Renal cortex interstitium (tissue), 11 donors: ENCODE measurements around the gene RPL31. TPM values are rescaled to one million over a fixed set of nuclear protein-coding genes. Genes with fewer than 3 reads are reported as not detected.

ENCODE experiments used
- DNase-seq, 11 donors: peaks; one replicate each; pipeline ENCODE4 v3.0.0-alpha.2; 2013; ENCODE audit warnings: low read depth in 9 of 11, low spot score in 4 of 11; ENCODE audit errors: extremely low read depth in 1 of 11
- polyA plus RNA-seq, 3 donors: library from polyadenylated mRNA; unstranded; fragments of 120-200 nt; gene quantifications; one replicate each; pipeline ENCODE4 v1.2.1, GENCODE V29; 2013; ENCODE audit not compliant: insufficient read length in 3 of 3

RPL31 gene
- polyA plus RNA-seq, 3 donors = 2,489 to 3,007 (median 2,873) TPM

GRCh38 chr2:101004620-101005325 is 2.7 kb downstream of the RPL31 start:
- no peak for DNase-seq

- DNase-seq = no peak
These were observed 4.1 kb downstream of the RPL31 start for GRCh38 chr2:101006065-101006715.

- no peak for DNase-seq
These were observed 5.6 kb downstream of the RPL31 start for GRCh38 chr2:101007415-101008345.

DNA sequence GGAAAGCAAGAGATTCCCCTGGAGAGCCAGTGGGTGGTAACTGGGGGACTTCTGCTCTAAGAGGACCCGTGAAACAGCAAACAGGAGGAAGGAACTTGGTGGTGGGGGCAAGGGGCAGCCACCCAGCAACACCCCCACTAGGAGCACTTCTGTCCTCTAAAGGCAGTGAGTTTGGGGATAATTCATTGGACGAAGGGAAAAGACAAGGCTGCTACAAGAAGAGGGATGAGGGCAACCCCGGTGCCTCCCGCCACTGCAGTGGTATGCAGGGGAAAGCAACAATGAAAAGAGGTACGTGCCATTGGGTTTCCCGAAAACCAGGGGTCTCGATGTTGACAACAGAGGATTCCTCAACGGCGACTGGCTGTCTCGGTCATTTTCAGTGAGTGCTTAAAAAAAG is 9.1 kb downstream of the RPL31 start:
- DNase-seq = no peak

DNA sequence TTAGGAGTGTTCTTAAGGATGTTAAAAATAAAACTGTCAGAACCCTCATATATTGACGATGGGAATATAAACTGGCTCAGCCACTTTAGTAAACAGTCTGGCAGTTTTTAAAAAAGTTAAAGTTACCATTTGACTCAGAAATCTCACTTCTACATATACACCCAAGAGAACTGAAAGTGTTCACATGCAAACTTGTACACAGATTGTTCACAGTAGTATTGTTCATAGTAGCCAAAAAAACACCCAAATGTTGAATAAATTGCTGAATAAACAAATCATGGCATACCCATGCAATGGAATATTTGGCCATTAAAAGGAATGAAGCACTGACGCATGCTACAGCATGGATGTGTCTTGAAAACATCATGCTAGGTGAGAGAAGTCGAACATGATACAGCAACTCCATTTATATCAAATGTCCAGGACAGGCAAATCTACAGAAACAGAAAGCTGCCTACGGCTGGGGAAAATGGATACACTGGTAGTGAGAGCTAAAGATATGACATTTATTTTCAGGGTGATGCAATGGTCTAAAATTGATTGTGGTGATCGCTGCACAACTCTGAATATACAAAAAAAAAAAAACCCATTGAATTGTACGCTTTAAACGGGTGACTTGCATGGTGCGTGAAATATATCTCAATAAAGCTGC is 10.1 kb downstream of the RPL31 start:
- DNase-seq = no peak

DNA sequence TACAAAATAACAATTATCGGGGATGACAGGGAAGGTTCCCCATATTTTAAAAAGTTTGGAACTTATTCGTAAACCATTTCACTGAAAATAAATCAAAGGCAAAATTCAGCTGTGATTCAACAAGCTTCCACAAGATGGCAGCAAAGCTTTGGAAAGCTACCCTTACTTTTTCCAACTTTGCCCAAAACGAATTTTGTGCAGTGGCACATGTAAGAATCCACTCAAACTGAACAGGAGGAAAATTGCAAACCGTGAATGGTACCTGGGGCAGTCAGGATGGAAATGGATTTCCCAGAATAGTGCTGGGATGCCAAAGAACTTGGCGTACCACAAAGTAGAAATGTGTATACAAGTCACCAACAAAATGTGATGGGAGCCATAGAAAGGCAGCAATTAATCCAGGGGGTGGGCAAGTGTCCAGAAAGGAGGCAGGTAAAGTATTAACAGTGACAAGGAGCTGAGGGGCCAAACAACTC is 10.7 kb downstream of the RPL31 start:
- peak in 4 of 11 donors; percentile 37 to 45 (median 44) for DNase-seq

DNA sequence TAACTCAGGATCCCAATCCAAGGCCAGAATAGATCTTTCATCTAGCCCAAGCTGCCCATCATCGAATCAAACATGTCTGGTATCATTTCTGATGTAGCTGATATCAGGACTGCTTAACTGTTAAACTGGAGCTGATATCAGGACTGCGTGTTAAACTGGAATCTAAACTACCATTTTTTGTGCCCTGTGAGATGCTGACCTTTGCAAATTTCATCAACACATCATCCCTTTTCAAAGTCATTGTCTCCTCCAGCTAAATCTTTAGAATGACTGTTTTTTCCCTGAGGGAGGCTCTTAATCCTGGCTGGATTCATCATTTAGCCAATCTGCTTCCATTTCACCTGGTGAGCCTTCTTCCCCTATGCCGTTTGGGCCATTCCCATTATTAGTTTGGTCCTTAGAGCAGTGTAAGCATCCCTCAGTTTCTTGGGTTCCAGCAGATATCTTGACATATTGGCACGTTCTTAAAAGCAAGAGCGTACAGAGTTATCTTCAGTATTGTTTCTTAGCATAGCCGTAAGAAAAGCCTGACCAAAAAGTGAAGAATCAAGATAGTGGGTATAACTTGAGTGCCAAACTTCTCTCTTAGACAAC is 12.3 kb downstream of the RPL31 start:
- no peak for DNase-seq

GRCh38 chr2:101017371-101017770 is 15.3 kb downstream of the RPL31 start:
- no peak for DNase-seq

- DNase-seq = no peak
These were observed 16.8 kb downstream of the RPL31 start for GRCh38 chr2:101018934-101019333.

DNA sequence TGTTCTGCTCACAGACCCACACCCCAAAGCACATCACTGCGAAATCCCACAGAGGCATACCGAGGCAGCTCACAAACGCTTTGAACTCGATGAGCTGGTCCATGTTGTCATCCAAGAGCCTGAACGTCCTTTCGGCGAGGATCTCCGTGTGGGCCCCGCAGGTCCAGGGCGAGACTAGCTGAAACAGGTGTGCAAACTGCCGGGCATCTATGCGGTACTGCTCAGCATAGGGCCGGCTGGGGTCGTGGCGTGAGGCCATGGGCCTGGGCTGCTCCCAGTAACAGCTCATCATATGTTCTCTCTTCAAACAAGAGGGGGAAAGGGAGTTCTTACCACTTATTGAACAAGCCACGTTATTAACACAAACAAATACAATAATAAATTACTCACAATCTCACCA is 20.1 kb downstream of the RPL31 start:
- DNase-seq = no peak

DNA sequence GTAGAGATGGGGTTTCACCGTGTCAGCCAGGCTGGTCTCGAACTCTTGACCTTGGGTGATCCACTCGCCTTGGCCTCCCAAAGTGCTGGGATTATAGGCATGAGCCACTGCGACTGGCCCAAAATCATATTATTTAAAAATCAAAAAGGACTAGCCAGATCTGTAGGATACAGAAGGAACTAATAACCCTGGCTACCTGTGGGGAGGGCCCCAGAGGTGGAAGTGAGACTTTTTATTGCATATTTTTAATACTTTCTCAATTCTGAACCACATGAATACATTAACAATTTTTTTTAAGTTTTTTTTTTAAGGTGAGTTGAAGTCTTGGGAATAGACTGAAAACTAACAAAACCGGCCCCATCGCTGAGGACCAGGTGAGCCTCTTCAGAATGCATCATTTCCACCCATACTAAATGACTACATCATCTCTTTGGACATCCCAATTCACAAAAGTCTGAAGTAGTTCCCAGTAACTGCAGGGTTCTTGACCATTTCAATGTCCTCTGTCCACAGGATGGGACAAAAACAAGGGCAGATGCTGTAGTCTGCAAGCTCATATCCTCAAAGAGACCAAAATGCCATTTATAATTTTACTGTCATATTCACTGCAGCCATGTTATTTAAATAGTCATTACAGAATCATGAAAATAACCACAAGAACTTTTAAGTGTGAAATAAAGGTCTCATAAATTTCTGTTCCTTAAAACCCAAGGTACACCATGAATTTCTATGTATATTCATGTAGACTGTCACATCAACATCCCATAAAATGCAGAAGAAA is 21.4 kb downstream of the RPL31 start:
- no peak for DNase-seq

DNA sequence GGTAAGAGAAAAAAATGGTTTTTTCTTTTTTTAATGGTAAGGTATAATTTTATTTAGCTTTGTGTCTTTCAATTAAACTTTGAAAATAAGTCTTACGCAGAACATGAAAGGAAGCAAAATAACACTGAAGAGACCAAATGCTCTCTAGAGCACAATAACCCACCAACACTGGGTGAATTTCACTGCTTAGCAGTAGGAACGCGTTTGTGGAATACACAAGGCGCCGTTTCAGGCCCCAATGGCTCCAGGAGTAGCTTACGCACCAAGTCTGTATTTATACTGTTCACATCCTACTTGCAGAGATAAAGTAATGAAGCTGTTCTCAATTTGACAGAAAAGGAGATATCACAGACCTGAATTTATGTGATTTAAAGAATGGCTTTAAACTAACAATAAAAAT is 23.5 kb downstream of the RPL31 start:
- no peak for DNase-seq

DNA sequence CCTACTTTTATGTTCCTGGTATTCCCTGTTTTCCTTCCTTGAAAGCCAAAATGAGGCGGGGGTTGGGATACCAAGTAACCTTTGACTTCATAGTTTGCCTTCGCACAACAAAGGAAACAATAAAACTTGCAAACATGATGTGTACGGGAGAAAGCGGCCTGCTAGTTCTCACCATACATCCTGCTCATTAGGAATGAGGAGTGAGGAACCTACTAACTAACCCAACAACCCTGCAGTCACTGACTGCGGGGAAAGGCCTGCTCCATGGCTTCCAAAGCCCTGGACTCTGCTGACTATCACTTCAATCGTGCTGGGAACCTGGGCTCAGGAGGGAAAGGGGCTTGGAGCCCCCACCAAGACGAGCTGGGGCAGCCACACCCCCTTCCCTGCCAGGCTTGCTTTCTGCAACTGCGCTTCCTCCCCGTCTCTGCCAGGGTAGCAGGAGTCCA is 24.2 kb downstream of the RPL31 start:
- peak in 1 of 11 donors; percentile 20 for DNase-seq

DNA sequence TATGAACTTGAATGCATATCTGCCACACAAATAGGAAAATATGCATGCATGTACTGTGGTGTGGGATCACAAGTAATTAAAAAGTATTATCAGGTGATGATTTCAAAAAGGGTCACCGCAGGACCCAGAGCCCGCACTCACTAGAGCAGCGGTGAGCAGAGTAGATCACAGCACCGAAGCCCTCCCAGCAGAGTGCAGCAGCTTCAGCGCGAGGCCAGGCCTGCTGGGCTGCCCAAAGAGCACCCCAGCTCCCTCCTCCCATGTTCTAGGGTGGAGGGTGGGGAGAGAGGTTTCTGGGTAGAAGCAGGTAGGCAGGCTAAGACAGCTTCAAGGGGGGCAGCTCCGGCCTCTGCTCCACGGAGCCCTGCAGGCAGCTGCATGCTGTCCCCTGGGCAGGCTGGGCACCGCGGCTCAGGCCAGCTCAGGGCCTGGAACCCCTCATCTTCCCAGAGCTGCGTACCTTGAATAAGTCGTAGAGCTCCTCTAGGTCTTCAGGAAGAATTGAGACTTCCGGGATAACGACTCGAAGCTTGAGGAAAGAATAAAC is 24.9 kb downstream of the RPL31 start:
- no peak for DNase-seq

DNA sequence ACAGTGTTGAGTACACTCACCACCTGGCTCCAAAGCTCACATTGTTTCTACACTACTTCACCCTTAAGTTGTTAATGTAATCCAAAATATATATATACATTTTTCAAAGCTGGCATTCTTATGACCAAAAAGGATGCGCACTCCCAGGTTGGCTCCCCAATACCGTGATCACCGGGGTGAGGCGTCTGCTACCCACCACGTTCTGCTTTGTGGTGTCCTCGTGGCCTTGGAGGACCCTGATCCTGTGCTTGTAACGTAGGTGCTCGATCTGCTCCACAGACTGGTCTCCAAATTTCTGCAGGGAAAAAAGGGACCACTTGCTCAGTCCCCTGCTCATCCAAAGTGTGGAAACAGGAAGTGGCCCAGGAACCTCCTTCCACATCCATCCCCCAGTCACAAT is 25.8 kb downstream of the RPL31 start:
- no peak for DNase-seq

DNA sequence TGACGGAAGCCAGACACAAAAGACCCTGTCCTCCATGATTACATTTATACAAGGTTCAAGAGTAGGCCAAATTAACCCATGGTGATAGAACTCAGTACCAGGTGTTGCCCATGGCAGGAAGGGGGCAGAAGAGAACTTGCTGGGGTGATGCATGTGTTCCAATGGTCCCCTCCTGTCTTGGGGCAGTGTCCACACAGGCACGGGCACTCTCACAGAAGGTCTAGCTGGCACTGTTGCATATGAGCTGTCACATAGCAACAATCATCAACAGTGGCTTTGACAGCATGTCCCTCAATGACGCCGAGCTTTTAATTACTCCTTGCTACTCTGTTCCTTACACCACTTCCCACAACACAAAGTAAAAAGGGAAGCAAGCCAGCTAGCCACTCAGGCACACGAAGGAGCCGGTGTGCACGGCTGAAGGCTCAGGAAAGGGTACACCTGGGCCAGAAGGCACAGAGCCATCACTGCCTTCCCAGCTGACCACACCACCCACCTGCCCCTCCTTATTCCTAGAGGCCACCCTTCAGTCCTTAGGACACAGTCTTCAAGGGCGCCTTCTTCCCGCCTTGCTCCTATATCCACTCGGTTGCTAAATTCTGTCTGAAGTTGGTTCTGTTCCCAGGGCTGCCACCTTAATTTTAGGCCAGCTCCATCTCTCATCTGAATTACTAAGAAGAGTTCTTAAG is 28.9 kb downstream of the RPL31 start:
- DNase-seq = no peak

GRCh38 chr2:101032084-101032776 is 30.1 kb downstream of the RPL31 start:
- DNase-seq = no peak
